Raji (cell line): ENCODE data around the gene CFAP61.

Source experiments
- POLR2A ChIP-seq: IDR thresholded peaks from 2 replicates; pipeline ENCODE4 v1.6.1; 2011; ENCODE audit warnings: low read depth, low read length, control low read depth; ENCODE audit not compliant: insufficient read depth

CFAP61 gene

GRCh38 chr20:20201639-20202038, 149.3 kb downstream of the CFAP61 start:
- no peak for TF ChIP-seq POLR2A

- no peak for TF ChIP-seq POLR2A
These were observed 150.4 kb downstream of the CFAP61 start for GRCh38 chr20:20202768-20203167.

- TF ChIP-seq POLR2A = no peak
These were observed 151.5 kb downstream of the CFAP61 start for GRCh38 chr20:20203784-20204183.

GRCh38 chr20:20204256-20204655, 151.9 kb downstream of the CFAP61 start:
- no peak for TF ChIP-seq POLR2A

GRCh38 chr20:20205141-20205861, 153.0 kb downstream of the CFAP61 start:
- no peak for TF ChIP-seq POLR2A

- TF ChIP-seq POLR2A = no peak
These were observed 153.5 kb downstream of the CFAP61 start for GRCh38 chr20:20205862-20206236.

GRCh38 chr20:20206788-20207187, 154.5 kb downstream of the CFAP61 start:
- TF ChIP-seq POLR2A = no peak

GRCh38 chr20:20207291-20207690, 155.0 kb downstream of the CFAP61 start:
- no peak for TF ChIP-seq POLR2A

GRCh38 chr20:20207872-20208271, 155.5 kb downstream of the CFAP61 start:
- no peak for TF ChIP-seq POLR2A

GRCh38 chr20:20209684-20210083, 157.4 kb downstream of the CFAP61 start:
- no peak for TF ChIP-seq POLR2A

GRCh38 chr20:20210327-20210726, 158.0 kb downstream of the CFAP61 start:
- no peak for TF ChIP-seq POLR2A

- TF ChIP-seq POLR2A = no peak
These were observed 158.6 kb downstream of the CFAP61 start for GRCh38 chr20:20210943-20211273.

- no peak for TF ChIP-seq POLR2A
These were observed 159.1 kb downstream of the CFAP61 start for GRCh38 chr20:20211274-20211987.

GRCh38 chr20:20211988-20212518, 159.7 kb downstream of the CFAP61 start:
- TF ChIP-seq POLR2A = no peak

GRCh38 chr20:20212675-20213096, 160.4 kb downstream of the CFAP61 start:
- TF ChIP-seq POLR2A = no peak

GRCh38 chr20:20213526-20214121, 161.3 kb downstream of the CFAP61 start:
- no peak for TF ChIP-seq POLR2A
